Activated gamma-delta T cell treated with Interleukin-2 at 50 U/mL for 16 hours (primary cell): Measurements from ENCODE around the gene LRRC45.

Experiments used
- DNase-seq: peaks from one replicate; pipeline ENCODE4 v3.0.0-alpha.2; 2020

The LRRC45 gene

GRCh38 chr17:82053556-82054263, 30.6 kb downstream of the LRRC45 start:
- DNase-seq, result no peak

GRCh38 chr17:82054351-82055022, 31.4 kb downstream of the LRRC45 start:
- DNase-seq, result no peak

- no peak for DNase-seq
Measured at GRCh38 chr17:82055023-82055964, 32.2 kb downstream of the LRRC45 start.

- no peak for DNase-seq
Measured at GRCh38 chr17:82055965-82056728, 33.0 kb downstream of the LRRC45 start.

- DNase-seq, result no peak
Measured at GRCh38 chr17:82056729-82057621, 33.9 kb downstream of the LRRC45 start.

GRCh38 chr17:82058230-82058854, 35.2 kb downstream of the LRRC45 start:
- DNase-seq, result no peak

GRCh38 chr17:82058855-82059249, 35.7 kb downstream of the LRRC45 start:
- DNase-seq, result no peak

GRCh38 chr17:82059272-82060000, 36.3 kb downstream of the LRRC45 start:
- DNase-seq, result no peak

GRCh38 chr17:82060001-82060380, 36.9 kb downstream of the LRRC45 start:
- no peak for DNase-seq

GRCh38 chr17:82060614-82061013, 37.5 kb downstream of the LRRC45 start:
- no peak for DNase-seq

- no peak for DNase-seq
Measured at GRCh38 chr17:82061047-82061925, 38.2 kb downstream of the LRRC45 start.

GRCh38 chr17:82062076-82062983, 39.2 kb downstream of the LRRC45 start:
- DNase-seq, result no peak

- DNase-seq, result no peak
Measured at GRCh38 chr17:82062984-82063368, 39.9 kb downstream of the LRRC45 start.

GRCh38 chr17:82063424-82064415, 40.6 kb downstream of the LRRC45 start:
- DNase-seq, result no peak

GRCh38 chr17:82064433-82065192, 41.5 kb downstream of the LRRC45 start:
- no peak for DNase-seq

- no peak for DNase-seq
Measured at GRCh38 chr17:82065193-82065637, 42.1 kb downstream of the LRRC45 start.
